HTERT RPE-1 (cell line): Measurements from ENCODE around the gene SAYSD1.
"Not testable (repeated sequence)": the region's sequence is repeated elsewhere in the genome, so short reads cannot be mapped to it uniquely, and the experiment has no call there.

ENCODE experiments used
- in situ Hi-C: fragments of 300-500 bp; cut with MboI; formaldehyde crosslinking; loops from 4 replicates; pipeline ENCODE4 v1.14.3; 2020; ENCODE audit warnings: low sequenced_read_pairs

The SAYSD1 gene, protein sequence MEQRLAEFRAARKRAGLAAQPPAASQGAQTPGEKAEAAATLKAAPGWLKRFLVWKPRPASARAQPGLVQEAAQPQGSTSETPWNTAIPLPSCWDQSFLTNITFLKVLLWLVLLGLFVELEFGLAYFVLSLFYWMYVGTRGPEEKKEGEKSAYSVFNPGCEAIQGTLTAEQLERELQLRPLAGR

DNA sequence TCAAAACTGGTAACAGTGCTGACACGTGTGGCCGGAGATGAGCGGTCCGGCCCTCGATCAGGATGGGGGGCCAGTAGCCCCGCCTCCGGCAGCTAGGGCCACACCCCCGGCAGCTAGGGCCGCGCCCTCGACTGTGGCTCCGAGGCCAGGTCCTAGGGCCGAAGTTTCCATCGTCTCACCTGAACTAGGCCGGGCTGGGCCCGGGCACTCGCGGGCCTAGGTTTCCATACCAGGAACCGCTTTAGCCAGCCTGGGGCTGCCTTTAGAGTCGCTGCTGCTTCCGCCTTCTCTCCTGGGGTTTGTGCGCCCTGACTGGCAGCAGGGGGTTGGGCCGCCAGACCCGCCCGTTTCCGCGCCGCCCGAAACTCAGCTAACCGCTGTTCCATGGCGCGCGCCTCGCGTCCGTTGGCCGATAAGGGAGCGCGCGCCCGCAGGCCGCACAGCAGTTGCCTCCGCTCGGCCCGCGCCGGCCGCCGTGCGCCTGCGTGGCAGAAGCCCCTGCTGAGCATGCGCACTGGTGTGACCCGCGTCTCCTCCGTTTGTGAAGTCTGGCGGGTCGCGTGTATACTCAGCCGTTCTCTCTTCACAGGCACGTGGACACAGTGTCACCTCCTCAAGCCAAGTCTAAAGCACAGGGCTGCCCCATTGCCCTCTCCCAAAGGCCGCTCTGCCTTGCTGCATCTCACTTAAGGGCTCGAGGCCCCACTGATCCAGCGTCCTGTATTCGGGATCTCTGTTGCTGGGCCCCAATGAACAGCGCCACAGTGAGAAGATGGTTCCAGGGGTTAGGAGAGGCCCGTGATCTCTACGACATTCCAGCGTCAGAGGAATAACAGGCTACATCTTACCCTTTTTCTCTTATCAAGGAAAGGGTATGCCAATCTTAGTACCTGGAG is at the start of gene SAYSD1:
Gene SAYSD1 (minus strand): TSS at position 483 of the 896 bp plus-strand sequence. CDS start 97 bp downstream, at position 386.
- in situ Hi-C loops, result no loop called here

DNA sequence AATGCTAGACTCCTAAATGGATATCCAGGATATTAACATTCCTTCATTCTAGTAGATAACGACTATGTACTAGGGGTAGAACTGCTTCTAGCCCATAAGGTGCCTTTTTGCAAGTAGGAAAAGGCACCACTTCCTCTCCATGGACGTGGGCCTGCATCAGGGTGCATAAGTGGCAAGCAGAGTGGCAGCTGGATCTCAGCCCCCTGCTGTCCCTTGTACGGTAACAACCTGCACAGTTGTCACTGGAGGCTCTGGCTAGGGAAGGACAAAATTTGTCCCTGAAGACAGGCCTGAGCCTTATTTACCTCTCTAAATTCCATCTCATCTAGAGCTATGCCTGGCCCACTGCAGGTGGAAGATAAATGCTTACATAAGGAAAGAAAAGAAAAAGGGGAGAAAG is 42.5 kb upstream of the SAYSD1 start:
- in situ Hi-C loops, result no loop called here

DNA sequence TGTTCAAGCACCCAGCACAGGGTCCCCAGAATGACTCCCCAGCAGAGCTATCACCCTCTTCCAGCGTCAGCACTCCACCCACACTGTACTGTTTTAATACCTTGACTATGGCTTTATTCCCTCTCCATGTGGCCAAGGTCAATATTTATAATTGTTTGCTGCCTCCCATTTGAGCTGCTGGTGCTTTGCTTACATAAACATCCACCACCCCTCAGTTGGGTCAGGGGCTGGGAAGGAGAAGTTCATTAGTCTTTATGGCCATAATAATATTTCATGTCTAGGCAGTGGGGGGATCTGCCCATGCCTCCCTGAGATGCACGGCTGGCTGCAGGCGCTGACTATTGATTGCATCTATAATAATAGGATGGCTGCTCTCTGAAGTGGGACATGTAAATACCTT is 41.8 kb upstream of the SAYSD1 start:
- in situ Hi-C loops, result no loop called here

DNA sequence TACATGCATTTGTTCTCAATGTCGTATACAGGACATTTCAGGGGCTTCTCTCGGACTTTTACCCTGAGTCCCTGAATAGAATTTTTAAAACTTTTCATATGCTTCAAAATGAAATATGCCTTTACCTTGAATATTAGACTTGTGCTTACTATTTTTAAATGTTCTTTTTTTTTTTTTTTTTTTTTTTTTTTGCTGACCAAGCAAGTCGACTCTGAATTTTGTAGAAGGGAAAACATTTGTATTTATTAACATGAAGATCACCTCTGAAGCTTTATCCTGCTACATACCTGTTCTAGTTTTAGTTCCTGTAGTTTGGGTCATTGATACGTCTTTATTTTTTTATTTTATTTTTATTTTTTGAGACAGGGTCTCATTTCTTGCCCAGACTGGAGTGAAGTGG is 39.7 kb upstream of the SAYSD1 start:
- in situ Hi-C loops, result no loop called here

DNA sequence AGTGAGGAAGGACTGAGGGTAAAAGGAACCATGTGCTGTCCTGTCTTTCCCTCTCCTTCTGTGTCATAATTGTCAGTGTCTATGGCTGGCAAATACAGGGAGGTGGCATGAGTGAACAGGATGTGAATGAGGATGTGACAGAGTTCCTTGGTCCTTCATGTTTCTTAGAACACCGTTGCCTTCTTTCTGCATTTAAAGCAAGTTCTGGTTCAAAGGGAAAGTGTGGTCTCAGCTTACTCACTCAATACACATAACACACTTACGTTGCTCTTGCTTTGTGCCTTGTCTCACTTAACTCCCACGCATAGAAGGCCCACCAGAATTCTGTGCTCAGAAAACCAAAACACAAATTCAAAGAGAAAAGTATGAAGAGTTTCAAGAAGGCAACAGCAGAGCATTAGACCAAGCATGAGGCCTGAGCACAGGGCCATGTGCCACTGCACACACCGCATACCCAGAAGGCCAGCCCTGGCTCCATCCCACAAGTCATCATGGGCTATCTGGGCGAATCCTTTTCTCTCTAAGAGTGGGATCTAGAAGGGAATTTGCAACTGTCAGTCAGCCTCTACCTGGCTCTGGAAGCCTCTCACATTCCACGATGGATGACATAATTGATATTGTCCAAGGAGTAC is 38.9 kb upstream of the SAYSD1 start:
- in situ Hi-C loops, result no loop called here

DNA sequence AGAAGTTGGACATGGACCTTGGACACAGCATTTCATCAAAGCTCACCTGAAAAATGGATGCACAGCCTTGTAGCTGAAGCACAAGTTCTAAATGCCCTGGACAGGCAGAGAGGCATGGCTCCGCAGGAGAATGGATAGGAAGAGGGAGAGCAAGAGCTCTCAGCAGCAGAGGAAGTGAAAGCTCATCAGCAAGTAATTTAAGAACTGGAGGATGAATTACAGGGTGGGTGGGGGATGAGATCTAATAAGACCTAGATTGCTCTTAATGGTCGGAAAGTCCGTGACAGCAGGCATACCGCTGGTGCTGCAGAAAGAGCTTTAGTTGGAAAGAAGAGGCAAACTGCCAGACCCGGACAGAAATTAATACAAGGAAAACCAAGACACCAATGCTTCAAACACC is 37.3 kb upstream of the SAYSD1 start:
- in situ Hi-C loops, result no loop called here

DNA sequence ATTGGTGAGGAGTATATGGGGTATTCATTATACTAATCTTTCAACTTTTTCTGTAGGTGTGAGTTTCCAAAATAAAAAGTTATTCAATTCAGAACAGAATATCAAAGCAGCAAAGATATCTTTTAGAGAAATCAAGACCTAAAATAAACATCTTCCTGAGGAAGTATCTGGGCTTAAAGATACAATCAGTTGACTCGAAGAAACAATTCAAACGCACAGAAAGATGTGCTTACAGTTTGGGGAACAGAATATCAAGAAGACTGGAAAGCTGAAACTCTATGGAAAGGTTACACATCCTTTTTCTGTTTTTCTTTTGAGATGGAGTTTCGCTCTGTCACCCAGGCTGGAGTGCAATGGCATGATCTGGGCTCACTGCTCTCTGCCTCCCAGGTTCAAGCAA is 36.2 kb upstream of the SAYSD1 start:
- in situ Hi-C loops, result no loop called here

DNA sequence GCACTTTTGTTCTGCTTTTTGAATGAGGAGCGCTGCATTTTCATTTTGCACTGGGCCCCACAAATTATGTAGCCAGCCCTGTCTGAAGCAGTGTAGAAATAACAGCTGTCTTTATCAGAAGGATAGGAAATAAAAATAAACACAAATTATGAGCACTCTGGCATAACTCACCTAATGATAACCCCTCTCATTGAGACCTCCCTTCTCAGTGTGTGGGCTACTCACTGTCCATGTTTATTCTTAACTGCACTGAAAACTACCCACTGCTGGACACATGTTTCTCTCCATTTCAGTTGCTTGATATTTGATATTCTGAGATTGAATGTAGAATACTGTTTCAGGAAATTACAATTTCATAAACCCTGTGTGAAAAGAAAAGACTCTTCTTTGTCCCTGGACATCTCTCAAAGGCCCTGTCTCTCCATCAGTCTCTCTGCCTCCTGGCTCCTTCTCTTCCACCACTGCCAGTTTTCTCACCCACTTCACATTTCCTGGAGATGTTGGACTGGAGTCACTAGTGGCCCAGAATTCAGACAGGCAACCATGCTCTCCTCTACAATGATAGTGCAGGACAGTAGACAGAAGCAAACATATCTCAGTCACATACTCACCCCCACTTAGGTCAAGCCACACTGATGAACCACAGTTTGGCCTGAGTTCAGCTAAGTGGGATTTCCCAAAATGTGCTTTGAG is 29.6 kb upstream of the SAYSD1 start:
- in situ Hi-C loops, result no loop called here

DNA sequence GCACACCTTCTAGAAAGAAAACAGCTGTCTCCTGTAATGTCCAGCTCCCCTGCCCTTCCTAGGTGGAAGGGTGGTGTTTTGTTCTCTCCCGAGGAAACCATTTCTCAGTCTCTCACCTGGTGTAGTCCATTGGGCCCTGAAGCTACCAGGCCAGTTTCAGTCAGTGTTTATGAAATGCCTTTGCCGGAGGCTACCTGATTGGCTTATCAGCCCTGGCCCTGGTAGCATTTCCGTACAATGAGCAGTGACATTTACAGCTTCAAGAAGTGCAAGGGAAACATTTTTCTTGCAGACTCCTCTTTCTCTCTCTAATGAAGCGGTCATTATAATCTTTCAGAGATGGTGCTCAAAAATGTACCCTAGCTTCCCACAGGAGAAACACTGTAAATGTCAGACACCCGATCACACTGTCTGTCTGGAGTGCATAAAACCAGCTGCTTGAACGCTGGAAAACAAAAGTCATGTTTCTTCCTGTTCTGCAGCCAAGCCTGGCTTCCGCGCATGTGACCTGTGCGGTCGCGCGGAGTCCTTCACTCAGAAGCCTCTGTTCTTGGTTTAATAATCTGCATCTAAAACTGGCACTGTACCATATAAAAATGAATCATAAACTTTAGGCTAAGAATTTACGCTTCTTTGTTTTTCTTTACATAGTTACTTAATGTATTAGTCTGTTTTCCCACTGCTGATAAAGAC is 28.4 kb upstream of the SAYSD1 start:
- in situ Hi-C loops, result no loop called here

DNA sequence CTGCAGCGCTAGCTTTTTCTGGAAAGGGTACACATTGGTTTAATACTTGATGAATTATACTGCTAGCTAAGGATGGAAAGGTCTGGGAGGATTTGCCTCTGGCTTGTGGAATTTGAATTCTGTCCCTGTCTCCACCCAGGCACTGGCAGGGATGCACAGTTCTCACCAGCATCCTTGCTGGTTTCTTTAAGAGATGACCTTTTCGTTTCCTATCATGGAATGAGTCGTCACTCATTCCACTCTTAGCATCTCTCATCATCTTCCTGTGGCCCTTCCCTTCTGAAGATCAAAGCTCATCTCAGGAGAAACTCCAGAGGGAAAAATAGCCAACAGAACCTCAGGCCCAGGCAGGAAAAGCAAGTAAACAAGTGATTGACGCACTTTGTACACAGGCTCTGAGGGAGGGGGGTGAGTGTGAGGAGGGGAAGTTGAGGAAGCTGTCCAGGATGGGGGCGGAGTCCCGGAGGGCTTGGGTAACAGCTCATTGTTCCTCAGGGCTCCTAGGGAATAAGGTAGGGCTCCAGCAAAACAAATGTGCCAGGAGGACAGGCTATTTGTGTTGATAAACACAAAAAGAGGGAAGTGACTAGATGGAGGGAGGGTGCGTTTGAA is 25.7 kb upstream of the SAYSD1 start:
- in situ Hi-C loops, result no loop called here

DNA sequence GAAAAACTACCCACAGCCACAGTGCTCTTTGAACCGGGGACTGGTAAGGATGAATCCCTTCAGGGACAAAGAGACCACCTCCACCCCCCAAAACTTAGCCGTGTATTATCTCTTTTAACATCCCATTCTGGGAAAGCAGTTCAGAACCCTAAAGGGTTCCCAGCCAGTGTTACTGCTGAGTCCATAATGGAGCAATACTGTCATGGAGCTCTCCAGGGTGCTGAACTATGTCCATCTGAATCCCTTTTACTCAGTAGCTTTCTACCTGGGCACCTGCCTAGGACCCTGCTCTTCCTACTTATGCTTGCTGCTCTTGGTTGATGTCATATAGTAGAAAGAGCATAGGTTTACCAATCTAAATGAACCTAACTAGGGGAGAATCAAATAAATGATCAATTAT is 22.3 kb upstream of the SAYSD1 start:
- in situ Hi-C loops, result no loop called here

DNA sequence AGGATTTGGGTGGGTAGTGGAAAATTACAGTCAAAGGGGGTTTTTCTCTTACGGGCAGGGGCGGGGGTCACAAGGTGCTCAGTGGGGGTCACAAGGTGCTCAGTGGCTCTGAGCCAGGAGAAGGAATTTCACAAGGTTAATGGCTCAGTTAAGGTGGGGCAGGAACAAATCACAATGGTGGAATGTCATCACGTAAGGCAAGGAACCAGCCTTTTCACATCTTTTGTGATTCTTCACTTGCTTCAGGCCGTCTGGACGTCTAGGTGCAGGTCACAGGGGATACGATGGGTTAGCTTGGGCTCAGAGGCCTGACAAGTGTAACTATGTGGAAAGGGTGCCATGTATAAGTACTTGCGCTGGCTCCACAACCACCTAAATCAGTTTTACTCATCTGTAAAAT is 21.2 kb upstream of the SAYSD1 start:
- in situ Hi-C loops, result not testable (repeated sequence)

DNA sequence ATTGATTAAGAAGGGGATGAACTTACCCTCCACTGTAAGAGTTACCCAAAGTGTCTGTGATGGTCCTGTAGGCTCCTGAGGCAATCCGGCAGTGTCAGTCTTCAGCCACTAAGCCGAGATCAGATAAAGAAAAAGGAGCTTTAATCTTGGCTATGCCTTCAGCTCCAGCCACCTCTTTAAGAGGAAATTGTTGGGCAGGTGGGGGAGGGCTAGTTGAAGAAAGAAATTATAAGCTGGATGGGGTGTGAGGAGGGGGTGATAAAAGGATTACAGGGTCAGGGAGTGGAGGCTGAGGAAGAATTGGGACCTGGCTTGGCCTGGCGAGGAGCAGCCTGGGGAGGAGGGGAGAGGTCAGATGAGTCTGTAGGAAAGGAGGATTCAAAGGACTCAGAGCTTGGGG is 19.8 kb upstream of the SAYSD1 start:
- in situ Hi-C loops, result not testable (repeated sequence)

DNA sequence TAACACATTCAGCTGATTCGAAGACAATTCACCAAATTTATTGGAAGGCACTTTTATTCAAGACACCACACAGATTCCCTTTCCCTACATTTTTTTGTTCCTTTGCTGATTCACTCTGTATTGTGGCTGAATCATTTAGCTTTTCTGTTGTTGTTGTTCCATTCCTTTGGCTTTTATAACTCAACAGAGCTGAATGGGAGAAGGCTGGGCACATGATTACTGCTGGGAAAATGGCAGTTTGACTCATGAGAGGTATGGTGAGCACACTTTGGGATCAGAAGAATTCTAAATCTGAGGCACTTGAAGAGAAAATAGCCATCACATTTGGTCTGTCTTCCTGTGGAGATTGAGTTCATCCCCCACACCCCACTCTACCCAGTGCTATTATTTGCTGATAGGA is 15.7 kb upstream of the SAYSD1 start:
- in situ Hi-C loops, result no loop called here

DNA sequence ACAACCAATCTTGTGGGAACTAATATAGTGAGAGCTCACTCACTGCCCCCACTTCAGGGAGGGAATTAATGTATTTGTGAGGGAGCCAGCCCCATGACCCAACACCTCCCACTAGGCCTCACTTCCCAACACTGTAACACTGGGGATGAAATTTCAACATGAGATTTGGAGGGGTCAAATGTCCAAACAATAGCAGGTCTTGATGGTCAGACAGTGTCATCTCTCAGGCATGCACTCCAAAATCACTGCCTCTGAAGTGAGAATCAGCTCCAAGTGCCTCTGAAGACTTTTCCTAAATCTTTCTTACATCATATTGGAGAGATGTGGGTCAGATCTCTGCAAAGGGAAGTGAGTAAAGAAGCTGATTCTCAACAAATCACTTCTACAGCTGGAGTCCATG is 13.8 kb upstream of the SAYSD1 start:
- in situ Hi-C loops, result no loop called here

DNA sequence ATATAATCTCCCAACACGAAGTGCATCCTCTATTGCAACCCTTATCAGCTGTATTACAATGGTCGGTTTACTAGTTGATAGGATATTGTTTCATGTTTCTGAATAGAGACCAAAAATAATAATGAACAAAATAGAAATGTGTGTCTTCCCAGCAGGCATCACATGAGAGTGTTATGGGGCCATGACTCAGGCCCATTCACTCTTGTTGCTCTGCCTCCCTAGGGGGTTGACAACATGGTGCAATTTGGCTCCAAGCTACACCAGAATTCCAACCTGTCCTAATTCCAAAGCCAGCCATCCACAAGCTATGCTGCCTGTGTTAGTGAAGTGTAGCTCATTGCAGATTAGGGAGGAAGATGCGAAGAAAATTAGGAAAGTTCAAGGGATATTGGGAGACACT is 13.1 kb upstream of the SAYSD1 start:
- in situ Hi-C loops, result no loop called here

DNA sequence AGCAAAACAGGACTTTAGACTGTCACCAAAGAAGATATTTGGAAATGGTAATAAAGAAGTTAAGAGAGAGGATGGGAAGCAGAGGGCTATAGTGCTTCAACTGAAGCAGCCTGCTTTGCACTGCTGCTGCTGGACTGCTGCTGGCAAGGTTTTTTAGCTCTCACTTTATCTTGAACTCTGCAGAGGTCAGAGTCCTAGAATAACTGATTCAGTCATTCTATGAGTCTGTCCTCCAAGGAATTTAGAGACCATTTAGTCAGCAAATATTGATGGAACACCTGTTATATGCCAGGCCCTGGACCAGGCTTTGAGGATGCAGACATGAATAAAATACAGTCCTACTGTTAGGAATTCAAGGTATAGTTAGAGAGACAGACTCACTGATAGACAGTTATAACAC is 9.1 kb upstream of the SAYSD1 start:
- in situ Hi-C loops, result no loop called here

DNA sequence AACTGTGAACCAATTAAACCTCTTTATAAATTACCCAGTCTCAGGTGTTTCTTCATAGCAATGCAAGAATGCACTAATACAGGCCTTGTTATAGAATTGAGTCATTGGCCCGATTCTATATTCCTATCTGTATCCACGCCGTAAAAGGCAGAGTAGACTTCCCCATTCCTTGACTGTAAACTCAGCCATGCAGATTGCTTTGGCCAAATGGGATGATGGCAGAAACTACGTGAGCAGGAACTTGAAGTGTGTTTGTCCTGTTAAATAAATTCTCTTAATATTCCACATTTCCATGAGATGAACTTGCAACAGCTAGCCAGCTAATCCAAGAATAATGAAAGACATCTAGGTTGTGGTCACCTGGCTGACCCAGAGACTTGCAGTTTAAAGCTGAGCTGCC is 3.9 kb upstream of the SAYSD1 start:
- in situ Hi-C loops, result no loop called here

DNA sequence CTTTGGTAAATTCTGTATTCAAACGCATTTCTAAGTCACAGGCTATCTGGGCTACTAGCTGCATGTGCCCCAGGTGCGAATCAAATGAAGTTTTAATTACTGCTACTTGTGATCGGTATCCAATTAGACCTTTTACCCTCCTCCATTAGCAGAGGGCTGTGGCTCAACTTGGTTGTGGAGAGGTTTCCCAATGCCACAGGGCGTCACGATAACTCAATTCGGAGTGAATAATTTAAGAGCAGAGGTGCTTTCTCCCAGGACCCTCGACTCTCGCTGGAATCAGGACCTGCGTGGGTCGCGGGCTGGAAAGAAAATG is 640 bp downstream of the SAYSD1 start:
- in situ Hi-C loops, result no loop called here

DNA sequence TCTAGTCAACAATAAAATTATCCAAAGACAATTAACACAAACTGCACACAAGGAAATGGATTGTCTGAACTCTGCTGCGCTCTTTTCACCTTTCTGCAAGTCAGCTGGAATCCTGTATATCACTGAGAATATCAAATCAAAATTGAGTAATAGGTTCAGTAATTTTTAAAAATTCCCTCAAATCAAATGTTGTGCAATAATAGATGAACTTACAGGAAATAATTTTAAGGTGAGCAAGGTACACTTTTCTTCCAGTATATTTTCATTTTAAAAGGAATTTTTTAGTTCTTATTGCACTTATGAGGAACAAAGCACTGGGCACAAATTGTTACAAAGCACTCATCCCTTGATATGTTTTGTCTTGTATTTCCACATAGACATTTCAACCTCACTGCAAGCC is 1.2 kb downstream of the SAYSD1 start:
- in situ Hi-C loops, result no loop called here

DNA sequence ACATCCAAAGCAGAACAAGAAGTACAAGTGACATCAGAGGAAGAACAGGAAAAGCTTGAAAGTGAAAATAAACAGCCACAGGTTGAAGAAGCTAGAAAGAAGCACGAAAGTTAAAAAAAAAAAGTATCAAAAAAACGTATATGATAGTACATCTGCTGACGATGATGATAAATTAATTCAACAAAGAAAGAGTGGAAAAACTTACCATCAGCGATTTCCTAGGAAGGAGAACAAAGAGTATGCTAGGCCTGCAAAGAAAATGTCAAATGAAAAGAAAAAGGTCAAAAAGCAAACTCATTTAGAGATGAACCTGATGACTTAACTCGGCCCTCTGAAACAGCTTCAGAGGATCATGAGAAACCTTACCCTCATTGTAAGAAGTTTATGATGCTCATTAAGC is 3.7 kb downstream of the SAYSD1 start:
- in situ Hi-C loops, result no loop called here
